A673 (cell line): ENCODE results near the gene FFAR2.

Source experiments
- CTCF ChIP-seq: fragments of 300-800, 200-600 bp; sonication (generic); conservative IDR thresholded peaks from 2 replicates; pipeline ENCODE4 v1.5.1; 2017; ENCODE audit warnings: low read depth, mild to moderate bottlenecking, antibody characterized with exemption, low read length, moderate library complexity, mixed read lengths
- EZH2 ChIP-seq: fragments of 200-600 bp; sonication (generic); IDR thresholded peaks from 2 replicates; pipeline ENCODE4 v1.6.1; 2017; ENCODE audit warnings: borderline replicate concordance, low read depth, mild to moderate bottlenecking, mixed read lengths, antibody characterized with exemption, low read length; ENCODE audit not compliant: poor library complexity, severe bottlenecking

DNA sequence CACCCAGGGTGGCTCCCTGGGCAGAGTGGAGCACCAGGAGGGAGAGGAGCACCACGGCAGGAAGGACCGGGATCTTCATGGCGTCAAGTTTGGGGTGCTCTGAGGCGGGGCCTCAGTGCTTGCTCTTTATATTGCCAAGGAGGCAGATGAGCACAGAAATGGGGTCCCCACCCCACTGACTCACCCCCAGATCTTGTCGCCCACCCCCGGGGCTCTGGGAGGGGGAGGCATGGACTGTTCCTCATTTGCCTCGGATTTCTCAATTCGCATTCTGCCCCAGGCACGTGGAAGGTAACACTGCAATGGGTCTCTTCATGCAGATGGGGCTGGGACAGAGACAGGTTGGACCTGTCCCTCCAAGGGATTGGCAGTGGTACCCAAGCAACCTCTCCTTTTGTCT, 42.3 kb downstream of the FFAR2 start, which contains the start of gene KRTDAP:
- TF ChIP-seq CTCF, result no peak
- TF ChIP-seq EZH2, result no peak
